NB4 (cell line): Measurements from ENCODE around the gene RARRES2.

Experiments used
- DNase-seq: peaks from one replicate; pipeline ENCODE4 v3.0.0; 2010; ENCODE audit warnings: low read depth
- H3K4me3 ChIP-seq: one replicate; pipeline ENCODE4 v1.5.1; 2011; ENCODE audit warnings: mild to moderate bottlenecking, low read depth, low read length, moderate library complexity
- CTCF ChIP-seq: IDR thresholded peaks from one replicate; pipeline ENCODE4 v1.5.1; 2012; ENCODE audit warnings: low read depth, low read length
- MYC ChIP-seq: IDR thresholded peaks from 2 replicates; pipeline ENCODE4 v1.6.1; 2011; ENCODE audit warnings: low read depth, low read length
- POLR2A ChIP-seq: IDR thresholded peaks from 2 replicates; pipeline ENCODE4 v1.6.1; 2011; ENCODE audit warnings: mild to moderate bottlenecking; ENCODE audit not compliant: insufficient read length; ENCODE audit errors: extremely low read depth
- TF ChIP-seq, protein P1 (sequence below): IDR thresholded peaks from 2 replicates; pipeline ENCODE4 v1.6.1; 2011; ENCODE audit warnings: low read depth, low read length

The RARRES2 gene

GRCh38 chr7:150378115-150378852 lies 36.9 kb upstream of the RARRES2 start:
- peak overlapping the region; percentile 72 for H3K4me3 ChIP-seq
- TF ChIP-seq, protein P1, sequence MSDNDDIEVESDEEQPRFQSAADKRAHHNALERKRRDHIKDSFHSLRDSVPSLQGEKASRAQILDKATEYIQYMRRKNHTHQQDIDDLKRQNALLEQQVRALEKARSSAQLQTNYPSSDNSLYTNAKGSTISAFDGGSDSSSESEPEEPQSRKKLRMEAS = peak; percentile 5; the same call in 1 of the 2 replicates
- TF ChIP-seq CTCF (peak; percentile 35), POLR2A (peak; percentile 11), MYC (no peak)
- DNase-seq = peak; percentile 92

DNA sequence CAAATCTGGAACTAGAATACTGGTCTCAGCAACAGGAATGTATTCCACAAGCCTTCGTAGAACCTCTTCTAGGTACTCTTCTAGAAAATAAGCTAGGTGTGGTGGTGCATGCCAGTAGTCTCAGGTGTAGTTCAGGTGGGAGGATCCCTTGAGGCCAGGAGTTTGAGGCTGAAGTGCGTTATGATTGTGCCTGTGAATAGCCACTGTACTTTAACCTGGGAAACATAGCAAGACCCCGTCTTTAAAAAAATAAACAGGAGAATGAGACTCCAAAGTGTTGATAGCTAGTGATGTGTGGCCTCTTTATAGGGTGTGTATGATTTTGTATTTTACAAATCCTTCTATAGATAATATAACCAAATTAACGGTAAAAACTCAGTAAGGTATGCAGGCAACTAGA lies 36.2 kb upstream of the RARRES2 start:
- no peak for DNase-seq
- TF ChIP-seq, protein P1 = no peak
- TF ChIP-seq POLR2A (no peak), MYC (no peak), CTCF (no peak)
- H3K4me3 ChIP-seq = no peak overlapping the region

DNA sequence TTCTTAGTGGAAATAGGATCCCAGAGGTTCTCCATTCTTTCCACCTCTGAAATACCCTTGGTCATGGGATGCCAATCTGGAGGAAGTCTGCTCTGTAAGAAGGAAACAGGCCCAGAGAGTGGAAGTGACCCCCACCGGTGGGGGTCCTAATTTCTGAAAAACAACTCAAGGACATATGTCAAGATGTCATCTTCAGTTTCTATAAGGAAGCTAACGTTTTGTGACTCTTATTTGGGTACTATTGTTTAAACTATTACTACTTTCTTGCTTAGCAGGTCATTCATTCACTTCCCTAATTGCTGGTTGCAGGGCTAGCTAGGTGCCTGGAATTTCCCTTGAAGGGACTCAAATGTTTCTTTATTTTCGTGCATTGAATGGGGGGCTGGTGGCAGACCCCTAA lies 35.8 kb upstream of the RARRES2 start:
- TF ChIP-seq POLR2A = no peak
- no peak for TF ChIP-seq CTCF
- TF ChIP-seq MYC = no peak
- TF ChIP-seq, protein P1 = no peak
- no peak overlapping the region for H3K4me3 ChIP-seq
- no peak for DNase-seq

GRCh38 chr7:150376560-150376959 lies 35.1 kb upstream of the RARRES2 start:
- TF ChIP-seq CTCF = no peak
- TF ChIP-seq POLR2A = no peak
- no peak for TF ChIP-seq MYC
- TF ChIP-seq, protein P1 = no peak
- DNase-seq = peak; percentile 8

GRCh38 chr7:150375662-150376521 lies 34.5 kb upstream of the RARRES2 start:
- TF ChIP-seq CTCF = no peak
- no peak for TF ChIP-seq MYC
- no peak for TF ChIP-seq POLR2A
- TF ChIP-seq, protein P1 = no peak
- peak; percentile 5 for DNase-seq
- H3K4me3 ChIP-seq = no peak overlapping the region

More at GRCh38 chr7:150376560-150376959, 35.1 kb upstream of the RARRES2 start:
- H3K4me3 ChIP-seq = no peak overlapping the region
